Measurements from ENCODE around the gene TANGO2. TPM values are rescaled to one million over a fixed set of nuclear protein-coding genes. Genes with fewer than 3 reads are reported as not detected.

TANGO2 gene
- polyA plus RNA-seq, 1 of the 3 experiments (the other 2 are of a cell fraction) = 20.7 TPM

- CTCF ChIA-PET = interaction anchor here (1.9 kb wide), 1 partner anchor 47 kb away, joined by 7 read pairs; no protein-coding TSS in a partner anchor
- 89% methylated on average over 9 of the region's 10 CpGs for WGBS (ENCODE audit: low lambda C conversion rate)
- Histone ChIP-seq H3K79me2 (ENCODE audit: insufficient read depth) (no peaks in the 10 kb centered on the region), H3K4me3 (ENCODE audit: low read depth in 2 of 2, low read length in 1 of 2) (no peak overlapping the region), H3K4me2 (no peak overlapping the region), H3K9ac (no peak overlapping the region), H4K20me1 (ENCODE audit: insufficient read depth) (no peaks in the 10 kb centered on the region), H2AFZ (ENCODE audit: low read depth) (no peak overlapping the region), H3K9me3 (no peaks in the 10 kb centered on the region), H3K27ac (ENCODE audit: low read depth in 2 of 2, low read length in 1 of 2) (no peak overlapping the region), H3K4me1 (ENCODE audit: control insufficient read depth in 1 of 2, insufficient read depth in 2 of 2, low read depth in 1 of 2, low read length in 1 of 2) (no peaks in the 10 kb centered on the region), H3K27me3 (ENCODE audit: insufficient read depth) (no peaks in the 10 kb centered on the region), H3K36me3 (replicated peaks in 1 of 2; ENCODE audit: control insufficient read depth in 1 of 2, insufficient read depth in 2 of 2, low read length in 1 of 2) (peaks cover 0 to 9% of the 10 kb centered on the region in 2 experiments), H3F3A (replicated peaks; ENCODE audit: insufficient read depth) (peaks cover 2% of the 10 kb centered on the region), H3K9me2 (no peaks in the 10 kb centered on the region)
- no peak for TF ChIP-seq CHD2 (IDR thresholded peaks at IDR 0.05; ENCODE audit: low read length, partially characterized antibody)
- TF ChIP-seq FOSL2 (IDR thresholded peaks at IDR 0.05; ENCODE audit: borderline replicate concordance, low read depth) = no peak
- no peak for TF ChIP-seq FOXJ3 (CRISPR knock-in tag; IDR thresholded peaks at IDR 0.05)
- TF ChIP-seq SMC3 (IDR thresholded peaks at IDR 0.05; ENCODE audit: low read depth, low read length) = no peak
- TF ChIP-seq EZH2phosphoT487 (IDR thresholded peaks at IDR 0.05; ENCODE audit: borderline replicate concordance, low read depth) = no peak
- peak; percentile 23; the same call in 1 of the 2 replicates for TF ChIP-seq CTCF (IDR thresholded peaks at IDR 0.05)
- TF ChIP-seq YY1 (IDR thresholded peaks at IDR 0.05; ENCODE audit: low read depth) = no peak
- TF ChIP-seq USF1 (IDR thresholded peaks at IDR 0.05; ENCODE audit: borderline replicate concordance, low read depth) = no peak
- POLR2A ChIA-PET = no interaction called here
- DNase-seq = no peak
Observed at GRCh38 chr22:20060700-20061480, 40.0 kb downstream of the TANGO2 start.

GRCh38 chr22:20061481-20061861 is 40.6 kb downstream of the TANGO2 start:
- Histone ChIP-seq H4K20me1 (ENCODE audit: insufficient read depth) (no peaks in the 10 kb centered on the region), H3K27me3 (ENCODE audit: insufficient read depth) (no peaks in the 10 kb centered on the region), H3K9me2 (no peaks in the 10 kb centered on the region), H3F3A (replicated peaks; ENCODE audit: insufficient read depth) (peaks cover 2% of the 10 kb centered on the region), H3K4me1 (ENCODE audit: control insufficient read depth in 1 of 2, insufficient read depth in 2 of 2, low read depth in 1 of 2, low read length in 1 of 2) (no peaks in the 10 kb centered on the region), H3K27ac (ENCODE audit: low read depth in 2 of 2, low read length in 1 of 2) (no peak overlapping the region), H3K9me3 (no peaks in the 10 kb centered on the region), H3K36me3 (replicated peaks in 1 of 2; ENCODE audit: control insufficient read depth in 1 of 2, insufficient read depth in 2 of 2, low read length in 1 of 2) (peaks cover 0 to 9% of the 10 kb centered on the region in 2 experiments), H3K79me2 (ENCODE audit: insufficient read depth) (no peaks in the 10 kb centered on the region), H3K4me3 (ENCODE audit: low read depth in 2 of 2, low read length in 1 of 2) (no peak overlapping the region), H3K9ac (no peak overlapping the region), H2AFZ (ENCODE audit: low read depth) (no peak overlapping the region), H3K4me2 (no peak overlapping the region)
- ChIA-PET POLR2A (no interaction called here), CTCF (interaction anchor here (1.1 to 1.9 kb wide), 2 partner anchors 9 to 48 kb away, joined by 3 to 7 read pairs; no protein-coding TSS in a partner anchor)
- DNase-seq = no peak
- 87% methylated on average over 7 of the region's 11 CpGs for WGBS (ENCODE audit: low lambda C conversion rate)
- TF ChIP-seq TEAD4 (IDR thresholded peaks at IDR 0.05; ENCODE audit: borderline replicate concordance, insufficient read depth) (no peak), GABPA (IDR thresholded peaks at IDR 0.05; ENCODE audit: low read depth) (no peak)
